Stimulated activated CD4-positive, alpha-beta T cell treated with anti-CD3 and anti-CD28 coated beads, TNF-alpha, amount 100 ng/mL, for 1 hour (primary cell): Measurements from ENCODE around the gene EXOC4.

ENCODE experiments used
- DNase-seq, 3 donors: peaks; one replicate each; pipeline ENCODE4 v3.0.0-alpha.2; 2020; ENCODE audit warnings: low read depth in 3 of 3, low spot score in 1 of 3

Gene EXOC4

DNA sequence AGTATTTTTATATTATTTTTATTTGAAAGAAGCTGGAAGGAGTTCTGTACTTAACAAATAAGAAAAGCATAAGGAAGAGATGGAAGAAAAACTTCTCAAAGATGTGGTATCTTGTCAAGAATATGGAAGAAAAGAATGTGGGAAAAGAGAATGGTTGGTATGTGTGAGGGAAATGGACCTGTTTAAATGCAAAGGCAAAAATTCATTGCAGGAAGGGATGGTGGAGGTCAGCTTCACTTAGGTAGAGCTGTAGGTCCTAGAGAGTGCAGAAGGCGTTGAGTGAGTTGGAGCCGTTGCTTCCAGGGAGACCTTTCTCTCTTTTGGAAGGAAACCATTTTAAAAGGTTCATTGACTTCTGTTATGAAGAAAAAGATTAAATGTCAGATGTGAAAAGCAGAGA is 107.3 kb downstream of the EXOC4 start:
- no peak for DNase-seq

DNA sequence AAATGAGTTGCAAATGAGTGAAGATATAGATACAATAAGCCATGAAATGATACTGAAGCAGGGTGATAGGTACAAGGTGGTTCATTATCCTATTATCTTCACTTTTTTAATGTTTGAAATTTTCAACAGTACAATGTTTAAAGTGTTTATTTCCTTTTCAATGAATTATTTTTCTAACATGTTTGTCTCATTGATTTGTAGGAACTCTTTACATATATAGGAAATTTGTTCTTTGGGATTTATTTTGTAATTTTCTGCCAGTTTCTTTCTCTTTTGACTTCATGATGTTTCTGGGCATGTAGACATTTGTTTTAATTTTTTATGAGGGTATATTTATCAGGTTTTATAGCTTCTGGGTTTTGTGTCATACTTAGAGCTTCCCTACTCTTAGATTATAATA is 108.9 kb downstream of the EXOC4 start:
- no peak for DNase-seq

DNA sequence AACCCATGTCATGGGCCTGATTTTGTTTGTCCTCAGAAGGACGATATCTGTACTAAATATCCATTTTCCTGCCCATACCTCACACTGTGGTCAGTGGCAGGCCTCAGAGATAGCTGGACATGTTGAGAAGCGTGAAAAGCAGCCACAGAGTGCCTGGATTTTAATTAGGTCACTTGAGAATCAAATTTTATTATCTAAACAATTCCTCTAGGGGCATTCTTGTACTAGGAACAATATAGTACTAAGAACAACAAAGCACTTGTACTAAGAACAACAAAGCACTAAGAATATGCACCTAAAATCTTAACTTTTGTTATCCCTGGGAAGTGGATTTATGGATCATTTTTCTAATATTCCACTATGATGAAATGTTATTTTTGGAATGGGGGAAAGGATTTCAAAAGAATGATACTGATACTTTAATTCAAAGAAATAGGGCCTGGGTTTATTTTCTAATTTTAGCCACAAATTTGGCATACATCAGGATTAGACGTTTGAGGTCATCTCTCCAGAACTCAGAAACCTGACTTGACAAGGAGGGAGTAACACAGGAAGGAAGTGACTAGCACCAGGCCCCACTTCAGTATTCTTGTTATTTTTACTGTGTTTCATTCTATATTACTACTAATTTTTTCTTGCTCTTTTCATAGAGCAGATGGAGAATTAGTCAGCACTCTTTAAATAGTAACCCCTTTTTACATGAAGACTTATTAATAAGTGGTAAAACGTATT is 112.2 kb downstream of the EXOC4 start:
- DNase-seq, result no peak

DNA sequence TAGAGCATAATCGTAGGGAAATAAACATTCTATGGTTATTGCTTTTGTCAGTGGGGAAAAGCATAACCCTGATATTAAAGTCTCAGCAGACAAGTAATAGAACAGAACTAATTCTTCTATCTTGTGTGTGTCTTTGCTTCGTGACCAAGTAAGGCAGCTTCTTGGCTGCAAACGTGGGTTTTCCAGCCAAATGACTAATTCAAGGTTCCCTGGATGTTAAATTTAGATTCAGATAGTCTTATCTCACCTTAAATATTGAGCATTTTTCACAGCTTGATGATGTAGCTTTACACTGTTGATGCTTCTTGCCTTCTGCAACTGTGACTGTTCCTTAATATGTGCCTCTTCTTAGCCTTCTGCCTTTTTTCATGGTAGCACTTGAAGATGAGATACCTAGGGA is 113.0 kb downstream of the EXOC4 start:
- no peak for DNase-seq

DNA sequence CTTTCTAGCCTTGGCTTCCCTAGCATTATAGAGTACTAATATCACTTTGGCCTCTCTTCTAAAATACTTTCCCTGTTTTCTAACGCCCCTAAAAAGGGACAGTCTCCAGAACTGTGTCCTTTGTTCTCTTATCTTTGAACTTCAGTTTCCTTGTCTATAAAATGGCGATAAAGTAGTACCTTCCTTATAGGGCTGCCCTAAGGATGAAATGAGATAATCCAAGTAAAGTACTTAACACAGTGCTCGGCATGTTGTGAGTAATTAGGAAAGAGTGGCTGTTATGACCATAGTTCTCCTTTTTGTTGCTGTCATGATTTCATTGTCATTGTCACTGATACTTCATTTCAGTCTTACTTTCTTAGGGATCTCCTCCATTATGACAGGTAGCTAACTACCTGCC is 114.7 kb downstream of the EXOC4 start:
- DNase-seq, result no peak

DNA sequence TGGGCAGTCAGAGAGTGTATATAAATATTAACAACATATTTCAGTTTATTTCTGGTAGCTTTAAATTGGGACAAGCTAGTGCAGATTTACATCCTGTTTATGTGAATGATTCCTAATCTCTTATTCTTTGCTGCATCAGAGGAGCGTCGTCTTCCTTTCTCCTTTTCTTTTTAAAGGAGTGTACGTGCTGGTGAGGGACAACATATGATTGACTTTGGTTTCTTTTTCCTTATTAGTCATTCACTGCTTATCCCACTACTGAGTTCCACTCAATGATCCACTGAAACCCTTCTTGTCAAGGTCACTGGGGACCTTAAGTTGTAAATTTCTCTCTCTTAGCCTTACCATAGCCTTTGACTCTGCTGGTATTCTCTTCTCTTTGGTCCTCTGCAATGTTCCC is 116.3 kb downstream of the EXOC4 start:
- no peak for DNase-seq

DNA sequence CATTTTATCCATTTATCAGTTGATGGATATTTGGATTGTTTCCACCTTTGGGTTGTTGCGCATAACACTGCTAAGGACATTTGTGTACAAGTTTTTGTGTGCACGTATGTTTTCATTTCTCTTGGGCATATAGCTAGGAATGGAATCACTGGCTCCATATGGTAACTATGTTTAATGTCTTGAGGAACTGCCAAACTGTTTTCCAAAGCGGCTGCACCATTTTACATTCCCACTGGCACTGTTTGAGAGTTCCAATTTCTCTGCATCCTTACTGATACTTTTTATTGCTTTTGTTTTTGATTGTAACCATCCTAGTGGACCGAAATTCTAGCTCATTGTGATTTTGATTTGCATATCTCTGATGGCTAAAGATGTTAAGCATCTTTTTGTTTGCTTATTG is 118.7 kb downstream of the EXOC4 start:
- DNase-seq, result no peak

DNA sequence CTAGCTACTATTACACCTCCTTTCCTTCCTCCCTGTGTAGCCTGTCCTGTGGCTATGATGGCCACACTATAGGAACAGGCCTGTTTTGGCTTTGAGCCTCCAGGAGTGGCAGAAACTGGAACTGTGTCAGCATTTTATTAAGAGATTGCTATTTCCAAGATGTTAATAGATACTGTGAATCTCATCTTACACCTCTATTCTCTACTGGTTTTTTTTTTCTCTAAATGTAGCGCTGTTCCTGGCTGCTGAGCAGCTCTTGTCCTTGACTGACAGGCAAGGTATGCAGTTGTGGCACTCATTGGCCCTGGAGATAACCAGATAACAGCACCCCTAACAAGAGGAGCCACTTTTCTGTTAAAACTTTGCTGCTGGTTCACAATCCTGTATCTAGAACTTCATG is 119.5 kb downstream of the EXOC4 start:
- DNase-seq, result no peak

DNA sequence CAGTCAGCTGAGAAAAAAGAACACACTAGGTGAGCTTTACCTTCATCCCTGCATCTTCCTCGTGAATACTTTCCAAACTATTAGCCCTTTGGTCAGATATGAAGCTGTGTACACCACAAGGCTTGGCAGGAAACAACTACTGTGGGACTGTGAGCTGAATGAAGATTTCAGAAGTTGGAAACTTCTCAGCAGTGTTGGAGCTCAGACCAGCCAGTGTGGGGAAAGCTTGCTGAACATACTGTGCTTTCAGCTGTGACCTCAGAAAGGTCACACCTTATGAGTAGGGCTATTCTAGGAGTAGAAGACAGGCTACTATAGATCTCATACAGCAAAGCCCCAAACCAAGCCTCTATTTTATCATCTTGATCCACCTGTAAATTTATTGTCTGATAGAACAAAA is 123.6 kb downstream of the EXOC4 start:
- no peak for DNase-seq

DNA sequence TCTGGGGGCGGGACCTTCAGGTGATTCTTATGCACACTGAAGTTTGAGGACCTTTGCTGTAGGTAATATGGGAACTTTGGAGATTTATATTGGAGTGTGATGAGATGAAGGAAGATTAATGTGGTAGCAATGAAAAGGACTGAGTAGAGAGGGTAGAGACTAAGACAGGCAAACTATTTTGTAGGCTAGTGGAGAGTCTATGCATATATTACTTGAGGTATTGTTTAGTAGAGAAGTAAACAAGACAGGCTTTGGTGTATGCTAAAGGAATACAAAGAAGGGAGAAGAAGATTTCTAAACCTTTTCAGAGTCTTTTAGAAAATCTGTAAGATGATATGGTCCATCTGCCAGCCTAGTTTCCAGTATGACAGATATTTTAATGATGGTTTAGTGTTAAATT is 129.1 kb downstream of the EXOC4 start:
- no peak for DNase-seq

DNA sequence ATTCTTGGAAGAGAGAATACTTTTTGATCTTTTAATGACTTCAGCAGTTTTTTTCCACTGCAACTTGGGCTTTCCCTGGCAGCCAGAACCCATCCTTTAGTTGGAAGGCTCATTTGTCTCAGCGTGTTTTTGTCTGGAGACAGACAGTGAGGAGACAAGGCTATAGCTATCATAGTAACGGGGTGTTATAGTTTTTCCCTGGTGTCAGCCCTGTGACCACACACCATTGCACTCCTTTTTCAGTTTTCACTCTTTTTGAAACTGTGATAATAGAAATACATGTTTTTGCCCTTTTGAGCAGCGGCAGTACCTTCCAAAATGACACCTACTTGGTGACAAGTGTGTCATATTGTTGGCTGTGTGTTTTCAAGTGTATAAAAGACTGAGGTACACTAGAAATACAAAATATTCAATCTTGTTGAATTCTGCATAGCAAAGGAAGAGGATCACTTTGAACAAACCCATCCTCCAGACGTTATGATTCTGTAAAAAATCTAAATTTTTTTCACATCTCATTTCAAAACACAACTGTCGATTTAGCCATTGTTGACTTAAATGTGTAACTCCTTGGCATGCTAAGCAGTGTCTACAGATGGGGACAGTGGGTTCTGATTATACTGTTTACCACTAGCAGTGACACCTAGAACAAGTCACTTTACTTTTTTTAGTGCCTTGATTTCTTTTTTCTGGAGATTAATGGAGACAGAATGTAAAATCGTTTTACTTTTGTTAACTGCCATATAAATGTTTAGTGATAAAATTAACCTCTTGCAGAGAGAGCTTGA is 130.1 kb downstream of the EXOC4 start:
- DNase-seq, result no peak

DNA sequence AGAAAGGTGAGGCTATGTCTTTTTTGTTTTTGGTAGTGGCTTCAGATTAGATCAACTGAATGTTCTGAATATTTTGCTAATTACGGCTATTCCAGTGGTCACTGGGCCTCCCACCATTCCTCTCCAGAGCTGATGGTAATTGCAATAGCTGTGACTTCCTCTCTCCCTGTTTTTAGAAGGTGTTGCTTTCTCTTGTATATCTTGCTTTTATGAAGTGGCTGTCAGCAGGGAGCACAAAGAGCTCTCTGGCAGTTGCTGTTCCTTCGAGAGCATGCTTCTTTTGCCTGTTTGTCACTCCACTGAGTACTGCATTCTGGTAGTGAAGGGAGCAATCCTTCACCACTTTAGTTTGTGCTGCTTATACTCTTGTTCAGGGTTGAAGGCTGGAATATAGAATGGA is 133.3 kb downstream of the EXOC4 start:
- no peak for DNase-seq

DNA sequence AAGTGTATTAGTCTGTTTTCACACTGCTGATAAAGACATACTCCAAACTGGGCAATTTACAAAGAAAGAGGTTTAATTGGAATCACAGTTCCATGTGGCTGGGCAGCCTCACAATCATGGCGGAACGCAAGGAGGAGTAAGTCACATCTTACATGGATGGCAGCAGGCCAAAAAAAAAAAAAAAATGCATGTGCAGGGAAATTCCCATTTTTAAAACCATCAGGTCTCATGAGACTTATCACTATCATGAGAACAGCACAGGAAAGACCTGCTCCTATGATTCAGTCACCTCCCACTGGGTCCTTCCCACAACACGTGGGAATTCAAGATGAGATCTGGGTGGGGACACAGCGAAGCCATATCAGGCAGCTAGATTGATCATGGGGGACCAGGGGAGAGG is 136.8 kb downstream of the EXOC4 start:
- DNase-seq, result no peak

DNA sequence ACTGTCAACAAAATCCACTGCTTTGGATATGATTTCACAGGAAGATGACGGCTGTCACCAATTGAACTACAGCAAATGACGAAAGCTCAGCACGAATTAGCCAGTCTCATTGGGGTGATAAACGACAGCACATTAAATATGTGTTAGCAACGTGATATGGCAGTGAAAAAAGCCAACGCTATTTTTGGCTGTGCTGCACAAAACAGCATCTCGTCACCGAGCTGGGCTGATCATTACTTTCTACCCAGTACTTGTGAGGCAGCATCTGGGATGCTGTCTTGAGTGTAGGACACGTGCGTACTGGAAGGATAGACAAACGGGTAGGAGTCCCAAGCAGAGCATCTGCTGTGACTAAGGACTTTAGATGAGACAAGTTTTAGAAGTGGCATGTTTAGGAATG is 138.3 kb downstream of the EXOC4 start:
- no peak for DNase-seq

DNA sequence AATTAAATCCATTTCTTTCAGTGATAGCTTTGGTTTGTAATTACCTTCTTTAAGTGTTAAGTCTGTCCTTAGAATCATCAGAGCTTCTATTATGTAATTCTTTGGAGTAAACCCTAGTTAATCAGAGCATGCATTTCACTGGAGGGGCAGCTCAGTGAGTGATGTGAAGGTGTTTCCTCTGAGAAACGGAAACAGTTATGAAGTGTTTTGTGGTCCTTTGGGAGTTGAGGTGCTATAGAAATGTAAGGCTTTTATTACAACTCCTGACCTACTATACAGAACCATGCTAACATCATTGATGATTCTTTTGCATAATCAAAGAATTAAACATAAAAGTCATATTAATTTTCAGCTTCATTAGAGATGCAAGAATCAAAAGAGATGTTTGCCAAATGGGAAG is 141.5 kb downstream of the EXOC4 start:
- DNase-seq, result no peak

DNA sequence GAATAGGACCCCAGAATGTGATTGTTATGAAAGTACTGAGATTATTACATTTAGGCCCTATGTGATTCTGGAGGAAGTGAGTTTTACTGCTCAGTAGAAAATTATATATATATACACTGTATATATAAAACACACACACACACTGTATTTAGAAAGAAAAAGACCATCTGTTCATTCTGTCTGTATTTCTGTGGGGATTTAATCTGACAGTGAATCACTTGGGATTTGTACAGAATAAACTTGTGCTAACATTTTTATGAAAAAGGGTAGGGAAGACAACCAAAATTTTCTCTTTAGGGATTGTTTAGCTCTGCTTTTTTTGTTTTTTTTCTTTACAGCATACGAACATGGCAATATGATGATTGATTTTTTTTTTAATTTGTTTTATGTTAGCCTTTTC is 142.7 kb downstream of the EXOC4 start:
- no peak for DNase-seq

DNA sequence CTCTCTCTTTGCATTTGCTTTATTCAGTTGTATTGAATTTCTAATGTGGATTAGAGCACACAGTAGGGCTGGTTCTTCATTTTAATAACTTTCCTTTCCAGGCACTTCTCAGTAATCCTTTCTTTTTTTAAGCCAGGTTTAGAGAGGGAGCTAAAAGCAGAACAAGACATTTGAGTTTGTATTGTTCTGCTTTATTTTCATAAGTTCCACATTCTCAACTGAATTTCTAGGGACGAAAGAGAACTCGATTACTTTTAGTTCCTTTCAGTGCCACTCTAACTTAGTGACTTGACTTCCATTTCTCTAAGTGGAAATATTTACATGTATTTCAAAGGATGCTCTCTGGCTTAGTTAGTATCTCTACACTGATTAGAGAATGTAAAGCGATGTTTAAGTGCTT is 145.6 kb downstream of the EXOC4 start:
- DNase-seq, result no peak

DNA sequence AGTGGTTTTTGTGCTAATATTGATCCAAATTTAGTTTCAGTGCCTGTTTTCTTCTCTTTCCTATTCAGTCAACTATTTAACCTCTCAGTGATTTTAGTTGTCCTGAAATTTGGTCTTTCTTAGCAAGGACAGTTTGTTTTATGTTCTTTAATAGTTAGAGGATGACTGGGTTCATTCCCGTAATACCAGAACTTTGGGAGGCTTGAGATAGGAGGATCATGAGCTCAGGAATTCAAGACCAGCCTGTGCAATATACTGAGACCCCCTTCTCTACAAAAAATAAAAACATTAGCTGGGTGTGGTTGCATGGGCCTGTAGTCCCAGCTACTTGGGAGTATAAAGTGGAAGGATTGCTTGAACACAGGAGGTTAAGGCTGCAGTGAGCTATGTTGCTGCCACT is 148.3 kb downstream of the EXOC4 start:
- no peak for DNase-seq

DNA sequence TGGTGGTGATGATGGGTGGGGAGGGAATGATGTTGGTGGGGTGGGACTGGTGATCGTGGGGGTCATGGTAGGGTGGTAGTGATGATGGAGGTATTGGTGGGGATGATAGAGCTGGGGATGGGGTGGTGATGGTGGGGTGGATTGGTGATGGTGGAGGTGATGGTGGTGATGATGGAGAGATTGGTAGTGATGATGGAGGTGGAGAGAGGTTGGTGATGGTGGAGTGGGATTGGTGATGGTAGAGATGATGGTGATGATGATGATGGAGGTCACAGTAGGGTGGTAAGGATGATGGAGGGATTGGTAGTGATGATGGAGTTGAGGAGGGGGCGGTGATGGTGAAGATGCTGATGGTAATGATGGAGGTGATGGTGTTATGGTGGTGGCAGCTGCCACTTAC is 155.3 kb downstream of the EXOC4 start:
- DNase-seq, result no peak

DNA sequence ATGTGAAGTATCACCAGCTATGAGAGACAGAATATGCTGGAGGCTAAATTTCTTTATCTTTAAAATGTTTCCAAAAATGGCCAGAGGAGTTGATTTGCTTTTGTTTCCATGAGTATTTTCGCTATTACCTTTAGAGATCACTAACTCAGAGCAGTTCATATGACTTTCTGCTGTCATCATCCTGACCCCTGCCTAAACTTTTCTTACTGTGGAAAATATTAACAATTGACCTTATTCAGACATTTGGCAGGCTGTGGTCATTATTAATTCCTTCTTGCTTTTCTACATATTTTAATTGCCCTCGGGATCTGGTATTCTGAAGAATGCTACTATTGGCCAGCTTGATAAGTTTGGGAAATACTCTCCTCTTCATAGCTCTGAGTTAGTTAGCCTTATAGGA is 156.5 kb downstream of the EXOC4 start:
- DNase-seq, result no peak

DNA sequence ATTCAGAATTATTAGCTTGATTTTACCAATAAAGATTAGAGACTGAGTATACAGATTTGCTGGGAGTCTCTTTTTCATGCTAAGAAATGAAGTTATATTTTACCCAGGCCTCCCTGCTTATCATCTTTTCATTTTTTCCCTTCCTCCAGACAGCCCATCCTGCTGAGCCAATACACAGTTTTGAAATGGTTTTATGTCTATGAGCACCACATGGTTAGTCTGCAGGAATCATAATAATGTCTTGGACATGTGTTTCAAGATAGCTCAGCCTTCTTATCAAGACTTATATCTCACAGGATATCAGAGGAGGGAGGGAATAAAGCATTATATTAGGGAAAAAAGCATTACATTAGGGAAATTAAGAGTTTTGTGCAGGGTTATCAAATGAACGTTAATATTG is 157.1 kb downstream of the EXOC4 start:
- DNase-seq, result no peak

DNA sequence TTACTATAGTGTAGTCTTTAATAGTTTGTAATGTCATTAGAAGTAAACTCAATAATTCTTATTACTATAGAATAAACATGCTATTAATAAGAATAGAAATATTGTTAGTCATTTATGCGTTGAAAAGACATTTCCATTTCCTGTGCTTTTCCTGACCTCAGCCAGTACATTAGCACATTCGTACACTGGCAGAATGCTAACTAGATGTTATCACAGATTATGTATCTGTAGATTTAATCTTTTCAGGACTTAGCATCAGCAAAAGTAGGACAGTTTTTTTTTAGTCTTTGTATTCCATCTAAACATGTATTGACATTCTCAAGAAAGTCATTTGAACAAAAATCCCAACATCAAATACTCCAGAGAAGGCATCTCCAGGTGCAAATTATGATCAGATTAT is 158.5 kb downstream of the EXOC4 start:
- no peak for DNase-seq

DNA sequence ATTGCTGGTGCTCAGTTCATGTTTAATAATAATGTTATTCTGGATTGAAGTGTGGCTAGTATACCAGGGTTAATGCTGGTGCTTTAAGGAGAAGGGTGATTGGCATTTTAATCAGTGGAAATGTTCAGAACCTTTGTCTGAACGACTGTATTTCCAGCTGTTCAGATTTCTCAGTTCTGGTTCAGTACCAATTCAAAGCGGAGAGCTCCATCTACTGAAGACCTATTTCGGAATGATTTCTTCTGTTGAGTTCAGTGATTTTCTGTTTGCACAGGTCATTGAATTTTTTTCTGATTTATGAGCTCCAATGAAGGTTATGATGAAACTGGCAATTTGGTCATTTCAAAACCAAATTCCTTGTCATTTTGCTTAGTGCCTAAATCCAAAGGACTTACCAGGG is 160.1 kb downstream of the EXOC4 start:
- no peak for DNase-seq
